GM12873 (cell line): ENCODE results near the gene FGD1.
A peak's percentile ranks its signal among the peaks of the same experiment; 100 is the strongest.

Source experiments
- TF ChIP-seq, protein P1 (sequence below): IDR thresholded peaks from 2 replicates; pipeline ENCODE4 v1.5.1; 2012; ENCODE audit warnings: low read depth, mild to moderate bottlenecking, moderate library complexity, low read length, control low read depth; ENCODE audit not compliant: insufficient read depth; ENCODE audit errors: missing control alignments

FGD1 gene

DNA sequence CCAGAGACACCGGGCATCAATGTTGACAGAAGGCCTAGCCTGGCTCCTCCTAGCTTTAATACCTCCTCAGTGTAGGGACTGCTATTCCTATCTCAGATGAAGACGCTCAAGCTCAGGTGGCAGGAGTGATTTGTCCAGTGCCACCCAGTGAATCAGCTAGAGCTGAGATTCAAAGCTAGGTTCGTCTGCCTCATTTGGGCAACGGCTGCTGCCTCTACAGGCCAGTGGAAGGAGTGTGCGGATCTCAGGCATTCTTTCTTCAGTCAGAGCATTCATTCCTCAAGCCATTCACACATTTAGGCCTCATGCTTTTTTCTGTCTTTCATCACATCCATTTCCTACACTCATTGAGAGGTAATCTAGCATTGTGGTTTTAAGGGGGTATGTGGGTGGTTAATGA lies 48.6 kb downstream of the FGD1 start:
- TF ChIP-seq, protein P1, sequence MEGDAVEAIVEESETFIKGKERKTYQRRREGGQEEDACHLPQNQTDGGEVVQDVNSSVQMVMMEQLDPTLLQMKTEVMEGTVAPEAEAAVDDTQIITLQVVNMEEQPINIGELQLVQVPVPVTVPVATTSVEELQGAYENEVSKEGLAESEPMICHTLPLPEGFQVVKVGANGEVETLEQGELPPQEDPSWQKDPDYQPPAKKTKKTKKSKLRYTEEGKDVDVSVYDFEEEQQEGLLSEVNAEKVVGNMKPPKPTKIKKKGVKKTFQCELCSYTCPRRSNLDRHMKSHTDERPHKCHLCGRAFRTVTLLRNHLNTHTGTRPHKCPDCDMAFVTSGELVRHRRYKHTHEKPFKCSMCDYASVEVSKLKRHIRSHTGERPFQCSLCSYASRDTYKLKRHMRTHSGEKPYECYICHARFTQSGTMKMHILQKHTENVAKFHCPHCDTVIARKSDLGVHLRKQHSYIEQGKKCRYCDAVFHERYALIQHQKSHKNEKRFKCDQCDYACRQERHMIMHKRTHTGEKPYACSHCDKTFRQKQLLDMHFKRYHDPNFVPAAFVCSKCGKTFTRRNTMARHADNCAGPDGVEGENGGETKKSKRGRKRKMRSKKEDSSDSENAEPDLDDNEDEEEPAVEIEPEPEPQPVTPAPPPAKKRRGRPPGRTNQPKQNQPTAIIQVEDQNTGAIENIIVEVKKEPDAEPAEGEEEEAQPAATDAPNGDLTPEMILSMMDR: peak; percentile 26

DNA sequence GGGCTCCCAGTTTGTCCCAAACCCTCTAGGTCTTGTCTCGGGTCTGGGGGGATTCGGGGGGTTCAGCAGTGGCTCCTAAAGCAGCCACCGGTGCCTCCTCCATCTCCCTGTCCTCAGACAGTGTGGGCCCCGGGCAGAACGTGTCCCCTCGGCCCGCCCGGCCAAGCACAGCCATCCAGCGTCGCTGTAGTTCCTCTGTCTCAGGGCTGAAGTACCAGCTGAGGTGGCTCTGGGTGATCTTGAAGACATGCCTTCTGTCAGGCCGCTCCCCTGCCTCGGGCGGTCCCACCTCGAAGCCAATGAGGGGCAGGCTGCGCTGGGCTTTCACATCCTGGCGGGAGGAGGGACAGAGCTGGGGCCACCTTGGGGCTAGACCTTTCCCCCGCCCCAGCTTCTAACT lies 50.0 kb downstream of the FGD1 start:
- TF ChIP-seq, protein P1: no peak

DNA sequence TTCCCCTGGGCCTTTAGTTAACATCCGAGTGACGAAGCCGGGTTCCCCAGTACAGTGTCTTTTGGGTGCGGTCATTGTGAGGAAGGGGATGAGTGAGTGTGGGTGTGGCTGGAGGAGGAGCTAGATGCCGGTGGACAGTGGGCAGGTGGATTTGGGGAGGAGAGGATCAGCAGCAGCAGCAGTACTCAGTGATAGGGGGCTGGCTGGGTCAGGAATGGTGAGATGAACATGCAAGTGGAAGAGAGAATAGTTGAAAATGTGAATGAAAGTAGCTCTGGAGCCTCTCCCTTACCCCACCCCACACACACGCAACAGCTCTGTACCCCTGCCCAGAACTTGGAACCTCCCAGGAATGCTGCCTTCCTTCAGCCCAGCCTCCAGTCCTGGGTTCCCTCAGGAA lies 51.3 kb downstream of the FGD1 start:
- TF ChIP-seq, protein P1: no peak

DNA sequence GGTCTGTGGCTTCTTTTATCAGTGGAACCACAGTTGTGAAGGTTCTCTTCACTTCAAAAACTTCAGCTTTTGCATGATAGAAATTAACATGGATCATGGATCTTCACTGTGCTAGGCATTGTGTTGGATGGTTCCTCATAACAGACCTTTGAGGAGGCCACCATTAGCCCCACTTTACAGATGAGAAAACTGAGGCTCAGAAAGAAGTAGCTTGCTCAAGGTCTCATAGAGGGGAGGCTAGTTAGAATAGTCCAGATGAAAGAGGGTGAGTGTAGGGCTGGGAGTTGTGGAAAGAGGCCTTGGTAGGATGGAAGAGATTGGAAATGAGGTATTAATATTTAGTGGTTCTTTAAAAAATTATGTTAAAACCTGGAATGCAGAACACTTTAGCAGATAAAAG lies 53.2 kb downstream of the FGD1 start:
- TF ChIP-seq, protein P1: no peak

DNA sequence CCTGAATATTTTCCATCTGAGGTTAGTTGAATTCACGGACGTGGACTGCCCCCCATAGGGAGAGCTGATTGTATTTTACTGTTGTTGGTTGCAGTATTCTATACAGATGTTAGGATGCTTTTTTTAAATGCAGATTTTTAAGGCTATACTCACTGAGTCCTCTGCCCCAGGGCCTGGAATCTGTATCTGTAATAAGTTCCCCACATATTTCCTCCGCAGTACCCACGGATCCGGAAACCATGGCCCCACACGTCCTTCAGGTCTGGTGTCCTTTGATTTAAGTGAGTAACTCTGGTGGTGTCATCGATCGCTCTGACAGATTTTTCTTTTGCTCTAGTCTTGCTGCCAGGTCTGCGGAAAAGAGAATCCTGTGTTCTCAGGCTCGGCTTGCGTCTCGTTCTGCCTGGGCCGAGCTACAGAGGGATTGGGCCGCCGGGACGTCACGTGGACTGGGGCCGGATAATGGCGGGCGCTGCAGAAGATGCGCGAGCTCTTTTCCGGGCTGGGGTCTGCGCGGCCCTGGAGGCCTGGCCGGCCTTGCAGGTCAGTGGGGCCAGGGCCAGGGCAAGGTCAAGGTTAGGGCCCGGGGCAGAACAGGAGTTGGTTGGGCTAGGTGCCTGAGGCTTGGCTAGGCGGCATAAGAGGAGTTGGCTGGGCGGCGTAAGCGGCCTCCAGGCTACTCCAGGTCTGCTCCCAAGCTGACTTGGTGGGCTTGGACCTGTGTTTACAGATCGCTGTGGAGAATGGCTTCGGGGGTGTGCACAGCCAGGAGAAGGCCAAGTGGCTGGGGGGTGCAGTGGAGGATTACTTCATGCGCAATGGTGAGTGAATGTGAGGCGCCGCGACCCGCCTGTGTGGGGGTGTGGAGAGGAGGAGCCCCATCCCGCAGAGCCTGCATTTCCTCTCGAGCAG lies 55.8 kb downstream of the FGD1 start, which contains the start of gene TSR2:
Gene TSR2 (plus strand): TSS at position 445 of the 912 bp plus-strand sequence. CDS start 18 bp downstream, at position 463.
- TF ChIP-seq, protein P1: no peak

DNA sequence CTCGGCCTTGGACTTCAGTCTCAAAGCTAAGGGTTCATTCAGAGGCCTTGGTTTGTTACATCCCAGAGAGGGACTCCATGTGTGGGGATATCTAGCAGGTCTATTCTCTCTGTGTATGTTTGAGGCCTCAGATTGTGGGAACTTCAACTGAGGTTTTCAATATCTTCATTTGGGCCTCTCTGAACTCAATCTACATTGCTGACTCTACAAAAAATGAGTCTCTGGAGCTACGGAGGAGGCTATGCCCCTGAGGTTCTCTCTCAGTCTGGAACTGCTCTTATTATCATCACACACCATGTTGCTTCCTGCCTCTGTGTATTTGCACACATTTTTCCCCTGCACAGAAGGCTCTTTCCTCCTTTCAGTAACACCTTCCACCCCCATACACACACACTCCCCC lies 60.9 kb downstream of the FGD1 start:
- TF ChIP-seq, protein P1: no peak

DNA sequence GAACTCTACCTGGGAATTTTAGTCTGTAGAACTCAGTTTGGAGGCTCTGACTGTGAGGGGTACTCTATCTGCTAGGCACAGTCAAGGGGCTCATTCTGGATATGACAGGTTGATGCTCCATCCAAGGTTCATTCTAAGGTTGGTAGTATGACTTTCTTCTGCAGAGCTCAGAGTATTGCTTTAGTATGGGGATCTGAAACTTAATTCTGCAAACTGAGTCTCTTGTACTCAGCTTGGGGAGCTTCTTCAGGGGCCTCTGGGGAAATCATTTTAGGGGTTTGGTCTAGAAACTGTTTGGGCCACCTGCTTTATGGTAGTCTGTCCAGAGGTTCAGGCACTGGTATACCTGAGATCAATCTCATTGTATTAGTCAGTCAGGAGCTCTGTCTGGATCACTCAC lies 65.5 kb downstream of the FGD1 start:
- TF ChIP-seq, protein P1: no peak
